Measurements from ENCODE around the gene C20orf173. TPM values are rescaled to one million over a fixed set of nuclear protein-coding genes. Genes with fewer than 3 reads are reported as not detected.
A peak's percentile ranks its signal among the peaks of the same experiment; 100 is the strongest.

Gene C20orf173
- total RNA-seq, 1 donor from 2014 or later: not detected

- H4K20me1 ChIP-seq (ENCODE audit: low read depth): no peaks in the 10 kb centered on the region
- H3K4me3 ChIP-seq: no peak overlapping the region
- no peaks in the 10 kb centered on the region for H3K4me1 ChIP-seq
- H3K27me3 ChIP-seq: no peaks in the 10 kb centered on the region
- H3F3A ChIP-seq (ENCODE audit: low read depth): no peaks in the 10 kb centered on the region
- H3K79me2 ChIP-seq (ENCODE audit: low read depth): no peaks in the 10 kb centered on the region
- H3K36me3 ChIP-seq: no peaks in the 10 kb centered on the region
- no peak overlapping the region for H3K9ac ChIP-seq
- H3K4me2 ChIP-seq: no peak overlapping the region
- no peak for TF ChIP-seq EZH2phosphoT487 (IDR thresholded peaks at IDR 0.05)
- TF ChIP-seq, protein P1, sequence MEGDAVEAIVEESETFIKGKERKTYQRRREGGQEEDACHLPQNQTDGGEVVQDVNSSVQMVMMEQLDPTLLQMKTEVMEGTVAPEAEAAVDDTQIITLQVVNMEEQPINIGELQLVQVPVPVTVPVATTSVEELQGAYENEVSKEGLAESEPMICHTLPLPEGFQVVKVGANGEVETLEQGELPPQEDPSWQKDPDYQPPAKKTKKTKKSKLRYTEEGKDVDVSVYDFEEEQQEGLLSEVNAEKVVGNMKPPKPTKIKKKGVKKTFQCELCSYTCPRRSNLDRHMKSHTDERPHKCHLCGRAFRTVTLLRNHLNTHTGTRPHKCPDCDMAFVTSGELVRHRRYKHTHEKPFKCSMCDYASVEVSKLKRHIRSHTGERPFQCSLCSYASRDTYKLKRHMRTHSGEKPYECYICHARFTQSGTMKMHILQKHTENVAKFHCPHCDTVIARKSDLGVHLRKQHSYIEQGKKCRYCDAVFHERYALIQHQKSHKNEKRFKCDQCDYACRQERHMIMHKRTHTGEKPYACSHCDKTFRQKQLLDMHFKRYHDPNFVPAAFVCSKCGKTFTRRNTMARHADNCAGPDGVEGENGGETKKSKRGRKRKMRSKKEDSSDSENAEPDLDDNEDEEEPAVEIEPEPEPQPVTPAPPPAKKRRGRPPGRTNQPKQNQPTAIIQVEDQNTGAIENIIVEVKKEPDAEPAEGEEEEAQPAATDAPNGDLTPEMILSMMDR (IDR thresholded peaks at IDR 0.05): no peak
- no peak for TF ChIP-seq EZH2 (IDR thresholded peaks at IDR 0.05)
- H3K36me3 Mint-ChIP-seq: peaks cover 9% of the 10 kb centered on the region
- H3K27me3 Mint-ChIP-seq (ENCODE audit: insufficient read depth, low read depth): peaks cover 10% of the 10 kb centered on the region
- H3K4me3 Mint-ChIP-seq: no peak overlapping the region
- peaks cover 3% of the 10 kb centered on the region for H3K4me1 Mint-ChIP-seq
- H2AFZ ChIP-seq (replicated peaks): no peak overlapping the region
- no peak for DNase-seq (ENCODE audit: low spot score)
- no peaks in the 10 kb centered on the region for H3K9me3 Mint-ChIP-seq
- no peaks in the 10 kb centered on the region for H3K9me3 ChIP-seq (ENCODE audit: low read depth)
- no peak overlapping the region for H3K27ac Mint-ChIP-seq
- H3K27ac ChIP-seq: no peak overlapping the region
Observed at GRCh38 chr20:35515341-35515740, 14.1 kb downstream of the C20orf173 start.

GRCh38 chr20:35514371-35514932 lies 15.0 kb downstream of the C20orf173 start:
- Histone ChIP-seq H3K79me2 (ENCODE audit: low read depth) (no peaks in the 10 kb centered on the region), H4K20me1 (ENCODE audit: low read depth) (no peaks in the 10 kb centered on the region), H3K9me3 (ENCODE audit: low read depth) (no peaks in the 10 kb centered on the region), H3K4me2 (no peak overlapping the region), H3K4me1 (no peaks in the 10 kb centered on the region), H2AFZ (replicated peaks) (no peak overlapping the region), H3F3A (ENCODE audit: low read depth) (no peaks in the 10 kb centered on the region), H3K27ac (no peak overlapping the region), H3K4me3 (no peak overlapping the region), H3K9ac (no peak overlapping the region), H3K36me3 (no peaks in the 10 kb centered on the region), H3K27me3 (no peaks in the 10 kb centered on the region)
- Mint-ChIP-seq H3K4me1 (peaks cover 3% of the 10 kb centered on the region), H3K27ac (no peak overlapping the region), H3K36me3 (peaks cover 9% of the 10 kb centered on the region), H3K4me3 (no peak overlapping the region), H3K9me3 (no peaks in the 10 kb centered on the region), H3K27me3 (ENCODE audit: insufficient read depth, low read depth) (peaks cover 8% of the 10 kb centered on the region)
- TF ChIP-seq, protein P1 (IDR thresholded peaks at IDR 0.05): no peak
- no peak for TF ChIP-seq EZH2 (IDR thresholded peaks at IDR 0.05)
- no peak for TF ChIP-seq EZH2phosphoT487 (IDR thresholded peaks at IDR 0.05)
- DNase-seq (ENCODE audit: low spot score): no peak

- no peak overlapping the region for H2AFZ ChIP-seq (replicated peaks)
- peak; percentile 35 for DNase-seq (ENCODE audit: low spot score)
- no peak for TF ChIP-seq EZH2 (IDR thresholded peaks at IDR 0.05)
- TF ChIP-seq, protein P1 (IDR thresholded peaks at IDR 0.05): peak; percentile 71
- H4K20me1 ChIP-seq (ENCODE audit: low read depth): no peaks in the 10 kb centered on the region
- H3K9me3 ChIP-seq (ENCODE audit: low read depth): no peaks in the 10 kb centered on the region
- H3K4me2 ChIP-seq: no peak overlapping the region
- H3K4me3 ChIP-seq: no peak overlapping the region
- Mint-ChIP-seq H3K27me3 (ENCODE audit: insufficient read depth, low read depth) (peaks cover 5% of the 10 kb centered on the region), H3K4me3 (no peak overlapping the region), H3K36me3 (peaks cover 11% of the 10 kb centered on the region), H3K4me1 (peaks cover under 1% of the 10 kb centered on the region), H3K9me3 (no peaks in the 10 kb centered on the region), H3K27ac (no peak overlapping the region)
- no peaks in the 10 kb centered on the region for H3F3A ChIP-seq (ENCODE audit: low read depth)
- H3K9ac ChIP-seq: no peak overlapping the region
- no peak overlapping the region for H3K27ac ChIP-seq
- H3K27me3 ChIP-seq: no peaks in the 10 kb centered on the region
- no peaks in the 10 kb centered on the region for H3K36me3 ChIP-seq
- H3K4me1 ChIP-seq: no peaks in the 10 kb centered on the region
- no peaks in the 10 kb centered on the region for H3K79me2 ChIP-seq (ENCODE audit: low read depth)
Observed at GRCh38 chr20:35511814-35512420, 17.5 kb downstream of the C20orf173 start.
